GM21367 (cell line): ENCODE results near the gene OR10A3.

ENCODE experiments used
- ATAC-seq: cut with Tn5 transposase; IDR thresholded peaks from one replicate; pipeline ENCODE4 v1.9.1; 2021; ENCODE audit not compliant: unreplicated experiment

OR10A3 gene, protein sequence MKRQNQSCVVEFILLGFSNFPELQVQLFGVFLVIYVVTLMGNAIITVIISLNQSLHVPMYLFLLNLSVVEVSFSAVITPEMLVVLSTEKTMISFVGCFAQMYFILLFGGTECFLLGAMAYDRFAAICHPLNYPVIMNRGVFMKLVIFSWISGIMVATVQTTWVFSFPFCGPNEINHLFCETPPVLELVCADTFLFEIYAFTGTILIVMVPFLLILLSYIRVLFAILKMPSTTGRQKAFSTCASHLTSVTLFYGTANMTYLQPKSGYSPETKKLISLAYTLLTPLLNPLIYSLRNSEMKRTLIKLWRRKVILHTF

DNA sequence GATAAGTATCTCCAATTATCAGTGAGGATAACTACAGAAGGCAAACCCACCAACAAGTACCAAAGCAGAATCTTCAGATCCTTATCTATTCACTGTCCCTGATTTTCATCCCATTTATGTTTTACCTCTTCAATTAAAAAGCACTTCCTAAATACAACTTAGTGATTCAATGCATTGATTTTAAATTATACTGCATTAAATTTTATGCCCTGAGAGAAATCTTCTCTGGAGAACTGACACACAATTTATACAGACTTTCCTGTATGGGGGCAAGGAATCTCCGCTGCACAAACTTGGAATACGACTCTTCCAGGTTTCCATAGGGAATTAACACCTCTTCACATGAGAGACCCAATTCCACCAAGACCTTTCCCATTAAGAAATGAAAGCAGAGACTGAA lies at the start of gene OR10A3:
Gene OR10A3 (minus strand): TSS at position 101 of the 400 bp plus-strand sequence. CDS start 2,188 bp downstream, outside the sequence.
- no peak for ATAC-seq

DNA sequence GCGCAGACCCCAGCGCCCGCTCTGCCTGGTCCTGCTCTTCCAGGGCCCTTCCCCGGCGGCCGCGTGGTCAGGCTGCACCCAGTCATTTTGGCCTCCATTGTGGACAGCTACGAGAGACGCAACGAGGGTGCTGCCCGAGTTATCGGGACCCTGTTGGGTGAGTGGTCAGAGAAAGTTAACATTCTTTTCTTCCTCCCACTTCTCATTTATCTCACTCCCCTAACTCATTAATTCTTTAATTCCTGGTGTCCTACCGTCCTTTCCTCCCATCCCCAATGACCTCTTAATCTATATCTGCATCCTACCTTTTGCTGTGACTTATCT lies 46.0 kb upstream of the OR10A3 start:
- ATAC-seq = peak; percentile 1

DNA sequence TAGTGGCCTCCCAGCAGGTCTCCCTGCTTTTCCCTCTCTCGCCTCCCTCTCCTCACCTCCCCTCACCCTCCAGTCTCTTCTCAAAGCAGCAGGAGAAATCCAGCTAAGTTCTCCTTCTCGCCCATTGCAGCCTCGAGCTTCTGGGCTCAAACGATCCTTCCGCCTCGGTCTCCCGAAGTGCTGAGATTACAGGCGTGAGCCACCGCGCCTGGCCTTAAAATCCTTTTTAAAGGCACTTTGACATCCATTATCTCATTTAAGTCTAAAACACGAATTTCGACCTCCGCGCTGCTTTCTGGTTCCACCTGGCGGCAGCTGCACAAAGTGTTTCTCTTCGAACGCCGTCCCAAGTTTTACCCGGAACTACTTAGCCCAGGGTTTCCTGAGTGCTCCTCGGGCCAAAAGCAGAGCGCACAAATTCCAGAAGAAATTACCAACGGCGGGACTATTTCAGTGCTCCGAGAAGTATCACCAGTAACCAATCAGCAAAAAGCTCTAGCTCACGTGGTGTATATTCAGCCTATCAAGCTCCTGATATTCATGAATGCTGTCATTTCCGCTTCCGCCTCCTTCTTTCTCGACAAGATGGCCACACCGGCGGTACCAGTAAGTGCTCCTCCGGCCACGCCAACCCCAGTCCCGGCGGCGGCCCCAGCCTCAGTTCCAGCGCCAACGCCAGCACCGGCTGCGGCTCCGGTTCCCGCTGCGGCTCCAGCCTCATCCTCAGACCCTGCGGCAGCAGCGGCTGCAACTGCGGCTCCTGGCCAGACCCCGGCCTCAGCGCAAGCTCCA lies 45.5 kb upstream of the OR10A3 start, which contains the start of gene EIF3F:
Gene EIF3F (plus strand): TSS at position 570 of the 792 bp plus-strand sequence. CDS start 16 bp downstream, at position 586.
- ATAC-seq = peak; percentile 94

DNA sequence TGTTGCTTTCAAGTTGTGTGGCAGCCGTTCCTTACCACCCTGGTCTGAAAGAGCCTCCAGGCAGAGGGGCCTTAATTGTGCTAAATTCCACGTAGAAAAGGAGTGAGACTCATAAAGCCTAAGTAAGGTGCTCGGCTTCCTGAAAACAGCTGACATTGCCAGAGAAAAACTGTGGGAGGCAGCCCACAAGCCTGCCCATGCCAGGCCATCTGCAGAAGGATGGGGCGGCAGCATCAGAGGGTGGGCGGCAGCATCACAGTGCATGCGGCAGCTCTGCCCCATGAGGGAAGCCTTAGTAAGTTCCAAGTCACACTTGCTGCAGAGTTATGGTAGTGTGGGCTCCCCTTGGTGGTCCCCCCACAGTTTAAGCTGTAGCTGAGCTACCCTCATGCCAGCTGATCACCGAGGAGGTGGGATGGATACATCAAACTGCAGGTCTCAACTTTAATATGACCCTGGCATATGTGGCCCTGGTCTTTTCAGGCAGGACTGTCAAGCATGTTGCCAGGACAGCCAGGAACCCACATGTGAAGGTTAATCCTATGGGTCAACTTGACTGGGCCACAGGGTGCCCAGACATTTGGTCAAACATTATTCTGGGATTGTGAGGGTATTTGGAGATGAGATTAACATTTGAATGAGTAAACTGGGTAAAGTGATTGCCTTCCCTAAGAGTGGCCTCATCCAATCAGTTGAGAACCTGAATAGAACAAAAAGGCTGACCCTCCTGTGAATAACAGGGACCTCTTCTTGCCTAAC lies 42.5 kb upstream of the OR10A3 start:
- no peak for ATAC-seq

DNA sequence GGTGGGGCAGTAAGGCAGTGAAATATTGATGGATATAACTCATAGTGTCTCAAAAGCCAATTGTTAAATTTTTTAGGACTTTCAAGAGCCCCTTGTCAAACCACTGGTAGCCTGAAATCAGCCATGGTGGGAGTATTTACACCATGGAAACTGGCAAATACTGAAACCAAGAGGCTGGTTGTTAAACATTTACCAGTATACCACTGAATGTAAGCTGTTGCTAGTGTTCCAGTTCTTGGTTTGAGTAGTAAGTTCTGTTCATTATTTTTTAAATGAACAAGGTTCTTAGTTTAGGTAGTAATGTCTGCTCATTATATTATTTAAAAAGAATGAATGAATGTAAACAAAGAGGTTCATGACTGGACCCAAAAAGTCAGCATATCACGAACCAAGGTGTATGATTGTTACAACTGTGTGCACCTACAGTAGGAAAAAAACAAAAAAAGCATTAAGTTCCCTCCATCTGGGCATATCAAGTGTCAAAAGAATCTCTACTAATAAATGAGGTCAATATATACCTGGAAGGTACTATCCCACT lies 41.1 kb upstream of the OR10A3 start:
- peak; percentile 25 for ATAC-seq

DNA sequence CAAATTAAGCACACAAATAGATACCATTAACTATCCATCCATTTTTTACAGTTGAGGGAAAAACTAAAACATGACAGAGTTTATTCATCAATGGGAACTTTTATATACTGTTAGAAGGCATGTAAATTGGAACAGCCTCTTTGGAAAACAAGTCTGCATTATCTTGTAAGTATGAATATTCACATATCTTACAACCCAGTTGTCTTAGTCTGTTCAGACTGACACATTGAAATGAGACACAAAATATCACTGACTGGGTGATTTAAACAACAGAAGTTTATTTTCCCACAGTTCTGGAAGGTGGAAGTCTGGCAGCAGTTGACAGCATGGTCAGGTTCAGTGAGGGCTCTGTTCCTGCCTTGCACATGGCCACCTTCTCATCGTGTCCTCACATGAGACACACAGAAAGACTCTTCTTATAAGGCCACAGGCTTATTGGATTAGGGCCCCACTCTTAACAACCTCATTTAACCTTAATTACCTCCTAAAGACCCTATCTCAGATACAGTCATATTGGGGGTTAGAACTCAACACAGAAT lies 40.2 kb upstream of the OR10A3 start:
- ATAC-seq = no peak

DNA sequence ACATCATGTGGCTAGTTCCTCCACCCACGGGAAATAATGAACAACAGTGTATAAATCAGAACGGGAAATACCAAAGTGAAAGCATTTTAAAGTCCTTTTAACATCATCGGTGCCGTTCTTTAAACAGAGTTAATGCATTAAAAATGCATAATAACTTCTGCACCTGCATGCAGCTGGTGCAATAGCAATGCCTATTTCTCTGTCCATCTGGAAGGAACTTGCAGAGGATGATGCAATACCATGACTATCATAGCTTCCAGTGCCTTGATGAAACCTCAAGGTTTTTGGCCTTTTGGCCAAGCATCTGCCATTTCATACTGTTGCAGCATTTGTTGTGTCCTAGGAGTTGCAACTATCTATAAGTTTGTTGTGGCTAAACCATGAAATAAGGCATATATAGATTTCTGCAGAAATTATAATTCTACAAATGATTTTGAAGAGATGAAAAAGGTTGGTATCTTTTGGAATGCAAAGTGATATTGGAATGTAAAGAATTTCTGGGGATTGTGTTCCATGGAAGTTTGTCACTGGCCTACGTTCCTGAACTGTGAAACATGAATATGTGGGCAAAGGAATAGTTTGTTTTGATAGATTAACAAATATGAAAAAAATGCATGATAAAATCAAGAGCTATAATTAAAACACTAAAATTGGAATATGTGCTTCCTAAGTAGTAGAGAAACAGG lies 35.9 kb upstream of the OR10A3 start:
- no peak for ATAC-seq

DNA sequence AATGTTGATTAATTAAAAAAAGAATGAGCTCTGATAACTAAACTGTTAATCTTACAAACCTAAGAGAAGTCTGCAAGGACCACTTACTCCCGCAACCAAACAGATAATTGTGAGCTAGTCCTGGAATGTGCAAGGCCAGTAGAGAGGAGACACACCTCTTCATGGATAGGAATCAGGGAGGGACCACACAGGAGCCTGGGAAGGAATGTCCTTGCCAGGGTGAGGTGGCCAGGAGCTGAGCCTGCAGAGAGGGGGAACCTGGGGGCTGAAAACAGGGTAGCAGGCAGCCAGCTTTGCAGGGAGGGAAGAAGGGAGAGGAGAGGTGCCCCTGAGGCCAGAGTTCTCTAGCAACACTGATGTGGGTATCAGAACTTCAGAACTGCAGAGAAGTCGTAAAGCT lies 33.2 kb upstream of the OR10A3 start:
- no peak for ATAC-seq

DNA sequence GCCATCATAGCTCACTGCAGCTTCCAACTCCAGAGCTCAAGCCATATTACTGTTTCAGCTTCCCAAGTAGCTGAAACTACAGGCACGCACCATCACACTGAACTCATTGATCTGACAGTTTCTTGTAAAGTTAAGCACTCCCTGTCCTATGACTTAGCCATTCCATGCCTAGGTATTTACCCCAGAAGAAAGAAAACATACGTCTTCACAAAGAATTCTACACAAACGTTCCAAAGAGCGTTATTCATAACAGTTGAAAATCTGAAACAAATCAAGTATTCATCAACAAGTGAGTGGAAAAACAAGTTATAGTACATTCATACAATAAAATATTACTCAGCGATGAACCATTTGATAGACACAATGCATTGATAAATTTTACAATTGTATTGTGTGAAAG lies 31.5 kb upstream of the OR10A3 start:
- no peak for ATAC-seq

DNA sequence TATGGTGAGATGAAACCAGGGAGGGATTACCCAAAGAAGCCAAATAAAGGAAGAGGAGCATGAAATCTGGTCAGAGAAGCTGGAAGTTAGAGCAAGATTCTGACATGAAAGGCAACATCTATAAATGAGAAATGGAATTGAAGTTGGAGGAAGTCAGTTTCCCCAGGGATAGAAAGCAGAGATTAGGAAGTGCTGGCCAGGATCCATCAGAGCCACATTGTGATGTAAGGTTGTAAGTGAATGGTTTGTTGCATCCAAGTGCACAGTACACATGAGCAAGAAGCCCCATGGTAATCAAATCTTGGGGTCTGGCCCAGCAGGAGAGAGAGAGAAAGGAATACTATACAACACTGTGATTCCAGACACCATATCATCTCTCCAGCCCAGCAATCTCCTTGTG lies 30.3 kb upstream of the OR10A3 start:
- ATAC-seq = no peak

DNA sequence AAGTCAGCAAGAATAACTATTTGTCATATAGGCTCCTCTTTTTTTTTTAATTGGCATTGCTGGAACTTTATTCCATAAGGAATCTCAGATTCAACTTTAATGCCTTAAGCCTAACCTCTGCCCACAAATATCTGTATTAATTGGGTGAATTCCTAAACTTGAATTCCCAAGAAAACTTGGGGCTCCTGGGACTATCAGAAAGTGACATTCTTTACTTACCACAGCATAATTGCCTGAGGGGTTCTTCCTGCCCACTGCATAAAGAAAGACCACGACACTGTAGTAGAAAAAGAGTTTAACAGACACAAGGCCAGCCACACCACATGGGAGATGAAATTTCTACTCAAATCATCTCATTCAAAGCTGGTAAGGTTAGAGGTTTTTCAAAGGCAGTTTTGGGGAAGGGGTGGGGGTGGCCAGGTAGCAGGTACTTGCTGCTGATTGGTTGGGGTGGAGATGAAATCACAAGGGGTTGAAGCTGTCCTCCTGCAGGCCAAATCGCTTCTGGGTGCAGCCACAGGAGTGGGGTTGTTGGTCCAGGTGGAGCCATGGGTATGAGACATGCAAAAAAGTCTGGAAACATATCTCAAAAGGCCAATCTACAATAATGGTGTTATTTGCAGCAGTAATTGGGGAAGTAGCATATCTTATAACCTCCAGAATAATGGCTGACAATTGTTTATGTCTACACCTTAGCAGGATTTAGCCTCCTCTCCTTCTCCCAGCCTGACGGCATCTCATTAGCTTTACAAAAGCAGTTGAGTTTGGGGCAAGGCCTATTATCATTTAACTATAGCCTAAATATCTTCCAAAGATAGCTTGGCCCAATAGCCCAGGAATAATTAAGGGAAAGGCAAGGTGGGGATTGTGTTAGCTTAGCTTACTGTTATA lies 28.5 kb upstream of the OR10A3 start:
- ATAC-seq = no peak

DNA sequence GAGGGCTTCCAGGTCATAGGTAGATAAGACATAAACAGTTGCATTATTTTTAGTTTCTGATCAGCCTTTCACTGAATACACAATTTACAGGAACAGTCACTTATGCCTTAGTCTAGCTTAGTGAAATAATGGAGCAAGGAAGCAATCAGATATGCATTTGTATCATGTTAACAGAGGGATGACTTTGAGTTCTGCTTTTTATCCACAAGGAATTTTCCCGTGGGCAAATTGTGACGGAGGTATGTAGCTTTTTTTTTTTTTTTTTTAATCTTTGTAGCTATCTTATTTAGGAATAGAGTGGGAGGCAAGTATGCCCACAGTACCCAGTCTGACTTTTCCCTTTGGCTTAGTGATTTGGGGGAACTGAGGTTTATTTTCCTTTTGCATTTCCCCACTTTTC lies 27.2 kb upstream of the OR10A3 start:
- ATAC-seq = no peak

DNA sequence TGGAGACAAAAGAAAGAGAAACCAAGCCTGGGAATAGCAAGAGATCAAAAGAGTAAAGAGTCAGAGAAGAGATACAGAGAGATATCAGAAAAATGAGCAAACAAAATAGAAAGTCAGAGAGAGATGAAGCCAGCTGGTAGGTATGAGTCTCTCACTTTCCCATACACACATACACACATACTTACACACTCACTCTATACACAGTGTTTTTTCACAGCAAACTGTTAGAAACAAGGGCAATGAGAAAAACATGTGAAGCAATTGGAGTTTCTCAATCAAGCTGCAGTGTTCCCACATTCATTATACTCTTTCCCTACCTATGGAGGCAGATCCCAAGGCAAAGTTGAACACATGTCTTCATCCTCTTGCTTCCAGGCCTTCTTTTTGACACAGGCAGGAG lies 26.3 kb upstream of the OR10A3 start:
- ATAC-seq = no peak

DNA sequence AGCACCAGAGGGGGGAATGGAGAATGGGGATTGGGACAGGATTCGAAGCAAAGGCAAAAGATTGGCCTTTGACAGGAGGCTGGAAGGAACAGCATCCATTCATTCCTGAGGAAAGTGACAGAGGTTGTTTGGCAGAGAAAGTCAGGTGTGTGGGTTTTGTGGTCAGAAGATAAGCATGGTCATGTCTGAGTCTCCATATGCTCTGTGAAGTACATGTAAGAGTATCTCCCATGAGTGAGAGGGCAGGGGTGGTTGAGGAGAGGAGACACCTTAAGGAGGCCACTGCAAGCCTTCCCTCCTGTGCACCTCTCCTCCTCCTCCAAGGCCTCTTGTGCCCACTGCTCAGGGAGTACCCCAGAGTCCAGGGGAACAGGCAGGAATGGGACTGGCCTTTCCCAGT lies 25.6 kb upstream of the OR10A3 start:
- no peak for ATAC-seq

DNA sequence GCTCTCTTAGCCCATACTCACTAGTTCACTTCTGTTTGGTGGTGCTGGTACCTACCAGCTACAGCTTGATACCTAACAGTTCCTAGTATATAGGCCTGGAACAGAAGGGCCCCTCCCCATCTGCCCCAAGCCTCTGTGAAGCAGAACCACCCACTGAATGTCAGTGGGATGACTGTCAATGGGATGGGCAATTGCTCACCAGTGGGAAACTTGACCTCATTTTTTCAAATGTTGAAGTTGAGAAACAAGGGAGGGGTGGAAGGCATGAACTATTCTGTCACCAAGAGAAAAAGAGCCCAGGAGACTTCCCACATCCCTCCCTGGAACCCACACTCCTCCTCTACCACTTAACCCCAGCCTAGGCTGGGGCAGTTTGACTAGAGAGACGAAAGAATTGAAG lies 23.9 kb upstream of the OR10A3 start, which contains the start of gene NLRP10:
Gene NLRP10 (minus strand): TSS at position 62 of the 400 bp plus-strand sequence. CDS start 1,952 bp downstream, outside the sequence.
- no peak for ATAC-seq

DNA sequence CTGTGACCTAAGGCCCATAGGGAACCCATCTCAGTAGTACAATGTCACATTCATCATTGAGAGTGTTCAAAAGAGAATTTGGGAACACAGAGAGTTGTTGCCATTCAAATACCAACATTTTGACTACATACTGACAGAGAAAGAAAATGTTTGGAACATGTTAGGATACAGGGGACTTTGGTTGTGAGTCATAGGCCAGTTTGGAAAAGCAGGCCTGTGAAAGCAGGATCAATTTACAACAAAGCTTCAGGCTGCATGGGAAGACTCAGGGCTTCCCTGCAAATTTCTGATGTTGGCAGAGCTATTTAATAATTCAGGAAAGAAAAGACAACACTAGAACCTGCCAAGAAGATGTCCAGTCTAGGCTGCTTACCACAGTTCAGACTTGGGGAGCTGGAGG lies 23.4 kb upstream of the OR10A3 start:
- no peak for ATAC-seq

DNA sequence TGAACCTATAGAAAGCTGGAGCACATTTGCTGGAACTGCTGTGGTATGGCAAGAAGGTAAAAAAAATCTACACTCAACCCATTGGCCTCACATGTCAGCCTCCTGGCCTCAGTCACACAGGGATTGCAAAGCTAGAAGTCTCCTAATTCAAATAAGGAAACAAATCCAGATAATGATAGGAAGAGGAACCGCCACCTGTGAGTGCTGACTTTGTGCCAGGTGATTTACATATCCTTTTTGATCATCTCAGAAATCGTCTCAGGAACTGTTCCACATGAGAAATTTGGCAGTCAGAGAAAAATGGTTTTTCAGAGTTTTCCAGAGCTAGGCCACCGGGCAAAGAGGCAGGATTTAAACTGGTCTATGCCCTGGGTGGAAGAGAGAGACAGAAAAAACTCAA lies 22.8 kb upstream of the OR10A3 start:
- ATAC-seq = no peak

DNA sequence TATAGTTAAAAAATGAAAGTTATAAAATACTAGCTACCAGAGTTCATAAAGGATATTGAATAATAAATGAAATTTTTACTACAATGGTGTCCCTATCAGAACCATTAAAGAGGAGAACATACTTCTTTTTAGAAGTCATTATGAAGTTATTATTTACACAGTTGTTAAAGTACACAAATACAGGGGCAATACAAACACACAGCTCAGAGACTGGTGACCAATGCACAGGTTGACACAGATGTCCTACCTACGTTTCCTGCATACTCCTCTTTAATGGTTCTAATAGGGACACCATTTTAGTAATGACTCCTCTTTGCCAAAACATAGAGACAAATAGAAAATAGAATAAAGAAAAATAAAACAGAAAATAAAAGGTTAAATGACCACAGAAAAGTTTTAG lies 13.7 kb upstream of the OR10A3 start:
- no peak for ATAC-seq

DNA sequence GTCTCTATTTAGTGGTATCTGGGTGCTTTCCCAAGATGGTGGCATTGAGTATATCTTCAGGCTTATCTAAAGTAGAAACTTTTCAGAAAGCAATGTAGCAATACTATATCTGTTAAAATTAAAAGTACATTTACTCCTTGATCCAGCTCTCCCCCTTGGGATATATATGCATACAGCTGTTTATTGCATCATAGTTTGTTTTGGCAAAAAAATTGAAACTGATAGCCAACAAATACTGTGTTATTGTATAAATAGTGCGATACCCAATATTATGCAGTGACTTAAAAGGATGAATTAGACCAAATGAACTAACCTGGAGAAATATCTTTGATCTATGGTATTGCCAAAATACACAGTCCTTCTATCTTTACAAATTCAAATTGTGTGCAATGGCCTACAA lies 8.4 kb upstream of the OR10A3 start:
- ATAC-seq = no peak

DNA sequence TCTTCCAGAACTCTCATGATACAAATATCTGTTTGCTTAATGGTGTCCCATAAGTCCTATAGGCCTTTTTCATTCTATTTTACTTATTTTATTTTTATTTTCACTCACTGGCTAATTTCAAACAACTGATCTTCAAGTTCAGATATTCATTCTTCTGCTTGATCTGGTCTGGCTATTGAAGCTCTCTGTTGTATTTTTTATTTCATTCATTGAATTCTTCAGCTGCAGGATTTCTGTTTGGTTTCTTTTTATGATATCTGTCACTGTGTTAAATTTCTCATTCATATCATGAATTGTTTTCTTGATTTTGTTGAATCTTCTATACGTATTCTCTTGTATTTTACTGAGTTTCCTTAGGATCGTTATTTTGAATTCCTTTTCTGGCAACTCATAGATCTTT lies 2.6 kb upstream of the OR10A3 start:
- no peak for ATAC-seq
